ENCODE data around the gene ENTREP3. TPM values are rescaled to one million over a fixed set of nuclear protein-coding genes. Genes with fewer than 3 reads are reported as not detected.

ENTREP3 gene
- total and polyA plus RNA-seq, 2 donors (not counting 3 experiments of a cell fraction or from before 2014, with no cell fraction given) = 27.4 to 62.7 TPM

DNA sequence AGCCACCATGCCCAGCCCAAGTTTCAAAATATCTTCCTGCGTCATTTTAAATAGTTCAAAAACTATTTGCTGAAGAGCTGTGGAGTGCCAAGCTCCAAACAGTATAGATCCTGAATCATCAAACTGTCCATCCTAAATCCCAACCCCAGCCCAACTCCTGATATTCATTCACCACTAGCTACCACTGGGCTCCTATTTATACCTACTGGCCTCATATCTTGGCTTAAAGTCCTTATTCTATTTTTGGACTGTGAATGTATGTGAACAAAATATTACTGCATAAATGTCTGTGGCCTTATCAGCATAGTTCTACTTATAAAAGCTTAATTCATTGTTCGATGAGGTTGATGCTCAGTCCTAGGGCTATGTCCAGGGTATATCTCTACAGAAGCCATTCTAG lies 12.1 kb upstream of the ENTREP3 start:
- Histone ChIP-seq H3K4me3 (replicated peaks in 1 of 3; ENCODE audit: insufficient read depth in 1 of 3, low read depth in 1 of 3, low read length in 3 of 3) (no peak overlapping the region), H3K79me2 (ENCODE audit: control insufficient read depth, insufficient read depth, low read length) (peaks cover 20% of the 10 kb centered on the region), H3K4me1 (ENCODE audit: control insufficient read depth, extremely low read depth, insufficient read depth, low read length) (peaks cover 6% of the 10 kb centered on the region), H3K4me2 (ENCODE audit: insufficient read depth, low read length) (no peak overlapping the region), H3K9me3 (replicated peaks; ENCODE audit: control insufficient read depth, insufficient read depth, low read length) (no peaks in the 10 kb centered on the region), H2AFZ (ENCODE audit: low read depth, low read length) (no peak overlapping the region), H3K9ac (replicated peaks; ENCODE audit: extremely low read depth, insufficient read depth, low read length) (no peak overlapping the region), H3K27me3 (ENCODE audit: control insufficient read depth in 2 of 2, insufficient read depth in 2 of 2, low read length in 2 of 2) (no peaks in the 10 kb centered on the region), H4K20me1 (replicated peaks; ENCODE audit: control insufficient read depth, extremely low read depth, insufficient read depth, low read length) (no peaks in the 10 kb centered on the region), H3K36me3 (ENCODE audit: control insufficient read depth in 2 of 2, extremely low read depth in 1 of 2, insufficient read depth in 2 of 2, low read length in 2 of 2) (peaks cover 31 to 48% of the 10 kb centered on the region in 2 experiments), H3K9me1 (replicated peaks; ENCODE audit: control insufficient read depth, extremely low read depth, insufficient read depth, low read length) (no peaks in the 10 kb centered on the region), H3K27ac (ENCODE audit: insufficient read depth, low read depth, low read length) (no peak overlapping the region)
- dilution Hi-C loops (cut with MboI; ENCODE audit: extremely low pct_ligation_motif_present, low sequenced_read_pairs) = no loop called here
- DNase-seq (ENCODE audit: low read depth, low spot score) = no peak
- TF ChIP-seq POLR2AphosphoS5 (IDR thresholded peaks at IDR 0.05; ENCODE audit: insufficient read depth, low read depth, low read length) (no peak), EZH2 (IDR thresholded peaks at IDR 0.05; ENCODE audit: borderline replicate concordance, low read depth, low read length, severe bottlenecking) (no peak), JUN (IDR thresholded peaks at IDR 0.05; ENCODE audit: borderline replicate concordance, insufficient read depth, insufficient read length, low read depth) (no peak), MYC (IDR thresholded peaks at IDR 0.05; ENCODE audit: low read depth, low read length) (no peak), POLR2A (IDR thresholded peaks at IDR 0.05; ENCODE audit: low read depth, low read length) (no peak), GATA2 (IDR thresholded peaks at IDR 0.05; ENCODE audit: insufficient read depth, insufficient read length, low read depth, low read length) (no peak), FOS (IDR thresholded peaks at IDR 0.05; ENCODE audit: borderline replicate concordance, insufficient read depth, low read length) (no peak)
- TF ChIP-seq, protein P1, sequence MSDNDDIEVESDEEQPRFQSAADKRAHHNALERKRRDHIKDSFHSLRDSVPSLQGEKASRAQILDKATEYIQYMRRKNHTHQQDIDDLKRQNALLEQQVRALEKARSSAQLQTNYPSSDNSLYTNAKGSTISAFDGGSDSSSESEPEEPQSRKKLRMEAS (IDR thresholded peaks at IDR 0.05; ENCODE audit: insufficient read depth, insufficient read length) = no peak
- TF ChIP-seq, protein P2, sequence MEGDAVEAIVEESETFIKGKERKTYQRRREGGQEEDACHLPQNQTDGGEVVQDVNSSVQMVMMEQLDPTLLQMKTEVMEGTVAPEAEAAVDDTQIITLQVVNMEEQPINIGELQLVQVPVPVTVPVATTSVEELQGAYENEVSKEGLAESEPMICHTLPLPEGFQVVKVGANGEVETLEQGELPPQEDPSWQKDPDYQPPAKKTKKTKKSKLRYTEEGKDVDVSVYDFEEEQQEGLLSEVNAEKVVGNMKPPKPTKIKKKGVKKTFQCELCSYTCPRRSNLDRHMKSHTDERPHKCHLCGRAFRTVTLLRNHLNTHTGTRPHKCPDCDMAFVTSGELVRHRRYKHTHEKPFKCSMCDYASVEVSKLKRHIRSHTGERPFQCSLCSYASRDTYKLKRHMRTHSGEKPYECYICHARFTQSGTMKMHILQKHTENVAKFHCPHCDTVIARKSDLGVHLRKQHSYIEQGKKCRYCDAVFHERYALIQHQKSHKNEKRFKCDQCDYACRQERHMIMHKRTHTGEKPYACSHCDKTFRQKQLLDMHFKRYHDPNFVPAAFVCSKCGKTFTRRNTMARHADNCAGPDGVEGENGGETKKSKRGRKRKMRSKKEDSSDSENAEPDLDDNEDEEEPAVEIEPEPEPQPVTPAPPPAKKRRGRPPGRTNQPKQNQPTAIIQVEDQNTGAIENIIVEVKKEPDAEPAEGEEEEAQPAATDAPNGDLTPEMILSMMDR (IDR thresholded peaks at IDR 0.05; ENCODE audit: extremely low read depth in 1 of 2, insufficient read depth in 1 of 2, low read depth in 1 of 2, low read length in 2 of 2) = no peak
- CTCF ChIA-PET = interaction anchor here (2.3 kb wide), 1 partner anchor 11 kb away, joined by 5 read pairs; no protein-coding TSS in a partner anchor
- FAIRE-seq = no peak
- POLR2A ChIA-PET = no interaction called here
- intact Hi-C loops (cut with micrococcal nuclease) = no loop called here
- BruUV-seq (replicated peaks) = no TSS peak

All from endothelial cell of umbilical vein (primary cell).